OCI-LY7 (cell line): Measurements from ENCODE around the gene TAAR6. TPM values are rescaled to one million over a fixed set of nuclear protein-coding genes. Genes with fewer than 3 reads are reported as not detected.
A peak's percentile ranks its signal among the peaks of the same experiment; 100 is the strongest.
"Not testable (repeated sequence)": the region's sequence is repeated elsewhere in the genome, so short reads cannot be mapped to it uniquely, and the experiment has no call there.

Source experiments
- BruUV-seq: library from RNA; stranded (reverse); fragments of 400-500 nt; replicated peaks from 2 replicates; lab custom pipeline; 2021; lab: Mats Ljungman, UMichigan
- CTCF ChIA-PET: fragments of 300-600 bp; sonication (Branson Sonifier 250); formaldehyde crosslinking; loops from one replicate; lab custom pipeline; 2022; ENCODE audit warnings: antibody characterized with exemption; ENCODE audit not compliant: unreplicated experiment; lab: Charles Lee
- POLR2A ChIA-PET: fragments of 300-600 bp; sonication (Branson Sonifier 250); formaldehyde crosslinking; loops from one replicate; lab custom pipeline; 2022; ENCODE audit warnings: antibody characterized with exemption; lab: Charles Lee
- DNase-seq: peaks from one replicate; pipeline ENCODE4 v3.0.0-alpha.2; 2015; ENCODE audit warnings: low spot score
- H2AFZ ChIP-seq: fragments of 200-600 bp; sonication (generic), shearing (Covaris generic); 2 replicates; pipeline ENCODE4 v1.6.1; 2014; ENCODE audit warnings: mild to moderate bottlenecking, antibody characterized with exemption, low read length, moderate library complexity
- H3K27ac ChIP-seq: fragments of 200-600 bp; sonication (generic); 2 replicates; pipeline ENCODE4 v1.5.1; 2014; ENCODE audit warnings: mixed run types, low read depth, mild to moderate bottlenecking, moderate library complexity, low read length, inconsistent platforms; ENCODE audit not compliant: poor library complexity, severe bottlenecking
- H3K36me3 ChIP-seq: fragments of 200-600 bp; sonication (generic); 2 replicates; pipeline ENCODE4 v1.6.1; 2014; ENCODE audit warnings: mild to moderate bottlenecking, antibody characterized with exemption, low read length, moderate library complexity, mixed read lengths; ENCODE audit not compliant: insufficient read depth
- H3K4me1 ChIP-seq: fragments of 200-600 bp; sonication (generic); 2 replicates; pipeline ENCODE4 v1.5.1; 2014; ENCODE audit warnings: mild to moderate bottlenecking, low read length; ENCODE audit not compliant: insufficient read depth, poor library complexity, severe bottlenecking
- H3K4me2 ChIP-seq: fragments of 200-600 bp; sonication (generic); 2 replicates; pipeline ENCODE4 v1.6.1; 2014; ENCODE audit warnings: mild to moderate bottlenecking, low read length
- H3K4me3 ChIP-seq: fragments of 200-600 bp; sonication (generic); 2 replicates; pipeline ENCODE4 v1.5.1; 2014; ENCODE audit warnings: mild to moderate bottlenecking, low read depth, low read length; ENCODE audit not compliant: poor library complexity, severe bottlenecking
- H3K79me2 ChIP-seq: fragments of 200-600 bp; sonication (generic); 2 replicates; pipeline ENCODE4 v1.6.1; 2016; ENCODE audit warnings: low read depth, mild to moderate bottlenecking, low read length, moderate library complexity, mixed read lengths; ENCODE audit not compliant: insufficient read depth
- H3K9me2 ChIP-seq: fragments of 200-600 bp; sonication (generic); 2 replicates; pipeline ENCODE4 v1.6.1; 2016; ENCODE audit warnings: mild to moderate bottlenecking, low read length, mixed read lengths; ENCODE audit not compliant: insufficient read depth
- H3K9me3 ChIP-seq: fragments of 200-600 bp; sonication (generic); 2 replicates; pipeline ENCODE4 v1.6.1; 2014; ENCODE audit warnings: mild to moderate bottlenecking, mixed run types, low read length, mixed read lengths
- H4K20me1 ChIP-seq: fragments of 200-600 bp; sonication (generic); 2 replicates; pipeline ENCODE4 v1.6.1; 2014; ENCODE audit warnings: mild to moderate bottlenecking, antibody characterized with exemption, low read length, moderate library complexity, mixed read lengths; ENCODE audit not compliant: insufficient read depth
- CTCF ChIP-seq: fragments of 200-600 bp; sonication (generic); conservative IDR thresholded peaks from 2 replicates; pipeline ENCODE4 v1.5.1; 2014; ENCODE audit warnings: mild to moderate bottlenecking, antibody characterized with exemption, low read length, moderate library complexity, mixed read lengths
- EZH2phosphoT487 ChIP-seq: fragments of 200-600 bp; sonication (generic); IDR thresholded peaks from 2 replicates; pipeline ENCODE4 v1.6.1; 2018; ENCODE audit warnings: low read depth, borderline replicate concordance, mild to moderate bottlenecking, mixed run types, antibody characterized with exemption, low read length, moderate library complexity, mixed read lengths
- intact Hi-C: fragments of 100-400 bp; cut with micrococcal nuclease; formaldehyde crosslinking; loops from one replicate; pipeline ENCODE4 v1.10.0; 2022; ENCODE audit not compliant: unreplicated experiment
- total RNA-seq, 2 experiments: library from RNA; depleted of rRNA in 1 of 2; stranded (reverse); fragments of >200 nt in 1 of 2; shearing (Covaris generic) in 1 of 2; gene quantifications; 2 replicates each; pipeline ENCODE4 v1.2.3, GENCODE V29; 2014 to 2022

Gene TAAR6
- total RNA-seq, 2 experiments from 2014 or later, result not detected

- POLR2A ChIA-PET, result interaction anchor here (1.4 kb wide), 1 partner anchor 9 kb away, joined by 4 read pairs; no protein-coding TSS in a partner anchor
- no peak for DNase-seq
- Histone ChIP-seq H2AFZ (0 out of 2 replicates have a peak overlapping the region, but pooled peaks have one; percentile 1), H3K9me3 (no peaks in the 10 kb centered on the region), H3K36me3 (no peaks in the 10 kb centered on the region), H3K4me1 (no peaks in the 10 kb centered on the region), H3K27ac (no peak overlapping the region), H3K9me2 (no peaks in the 10 kb centered on the region), H4K20me1 (no peaks in the 10 kb centered on the region), H3K79me2 (no peaks in the 10 kb centered on the region), H3K4me3 (no peak overlapping the region), H3K4me2 (no peak overlapping the region)
- TF ChIP-seq CTCF (no peak), EZH2phosphoT487 (no peak)
- intact Hi-C loops, result no loop called here
- CTCF ChIA-PET, result no interaction called here
- BruUV-seq, result no TSS peak
Observed at GRCh38 chr6:132592855-132593254, 22.7 kb downstream of the TAAR6 start.

GRCh38 chr6:132596201-132596600 is 26.1 kb downstream of the TAAR6 start:
- CTCF ChIA-PET, result no interaction called here
- POLR2A ChIA-PET, result interaction anchor here (0.5 to 1.0 kb wide), 4 partner anchors 44 to 493 kb away, joined by 3 to 4 read pairs (median 3); partner anchors contain the start of gene TAAR8
- intact Hi-C loops, result no loop called here
- Histone ChIP-seq H3K36me3 (no peaks in the 10 kb centered on the region), H3K27ac (no peak overlapping the region), H3K4me2 (no peak overlapping the region), H4K20me1 (no peaks in the 10 kb centered on the region), H3K4me1 (no peaks in the 10 kb centered on the region), H3K9me2 (no peaks in the 10 kb centered on the region), H3K4me3 (no peak overlapping the region), H3K9me3 (no peaks in the 10 kb centered on the region), H3K79me2 (no peaks in the 10 kb centered on the region), H2AFZ (no peak overlapping the region)
- TF ChIP-seq EZH2phosphoT487, result no peak
- BruUV-seq, result no TSS peak
- no peak for DNase-seq

- TF ChIP-seq EZH2phosphoT487, result no peak
- peak; percentile 75 for TF ChIP-seq CTCF
- peak; percentile 46 for DNase-seq
- CTCF ChIA-PET, result no interaction called here
Observed at GRCh38 chr6:132598473-132598872, 28.4 kb downstream of the TAAR6 start.

GRCh38 chr6:132600900-132601299 is 30.8 kb downstream of the TAAR6 start:
- H3K36me3 ChIP-seq, CTCF ChIA-PET, DNase-seq, H3K4me1 ChIP-seq, POLR2A ChIA-PET, intact Hi-C loops, H3K4me2 ChIP-seq, BruUV-seq, H4K20me1 ChIP-seq, H2AFZ ChIP-seq, H3K79me2 ChIP-seq, H3K9me3 ChIP-seq, H3K4me3 ChIP-seq, H3K27ac ChIP-seq, H3K9me2 ChIP-seq: not testable (repeated sequence)

More at GRCh38 chr6:132598473-132598872, 28.4 kb downstream of the TAAR6 start:
- no peaks in the 10 kb centered on the region for H4K20me1 ChIP-seq
- BruUV-seq, result no TSS peak
- H3K9me3 ChIP-seq, result no peaks in the 10 kb centered on the region
- no peaks in the 10 kb centered on the region for H3K79me2 ChIP-seq
- H3K4me3 ChIP-seq, result no peak overlapping the region
- no peaks in the 10 kb centered on the region for H3K4me1 ChIP-seq
- no peak overlapping the region for H3K4me2 ChIP-seq
- H3K36me3 ChIP-seq, result no peaks in the 10 kb centered on the region
- no peak overlapping the region for H2AFZ ChIP-seq
- no peaks in the 10 kb centered on the region for H3K9me2 ChIP-seq
- no peak overlapping the region for H3K27ac ChIP-seq
- intact Hi-C loops, result no loop called here
- POLR2A ChIA-PET, result interaction anchor here (0.9 to 1.1 kb wide), 2 partner anchors 11 to 13 kb away, joined by 3 to 4 read pairs; no protein-coding TSS in a partner anchor
